ENCODE data around the gene OPHN1.
"Not testable (repeated sequence)": the region's sequence is repeated elsewhere in the genome, so short reads cannot be mapped to it uniquely, and the experiment has no call there.

Gene OPHN1

GRCh38 chrX:68411729-68412128 lies 21.6 kb downstream of the OPHN1 start:
- DNase-seq (no peak), ATAC-seq (no peak)
- no peak overlapping the region for H3K4me3 Mint-ChIP-seq
- no peaks in the 10 kb centered on the region for H3K9me3 Mint-ChIP-seq
- no peaks in the 10 kb centered on the region for H3K4me1 Mint-ChIP-seq
- no peaks in the 10 kb centered on the region for H3K36me3 Mint-ChIP-seq (ENCODE audit: low read depth)
- no peaks in the 10 kb centered on the region for H3K27me3 Mint-ChIP-seq
- no peak overlapping the region for H3K27ac Mint-ChIP-seq

DNA sequence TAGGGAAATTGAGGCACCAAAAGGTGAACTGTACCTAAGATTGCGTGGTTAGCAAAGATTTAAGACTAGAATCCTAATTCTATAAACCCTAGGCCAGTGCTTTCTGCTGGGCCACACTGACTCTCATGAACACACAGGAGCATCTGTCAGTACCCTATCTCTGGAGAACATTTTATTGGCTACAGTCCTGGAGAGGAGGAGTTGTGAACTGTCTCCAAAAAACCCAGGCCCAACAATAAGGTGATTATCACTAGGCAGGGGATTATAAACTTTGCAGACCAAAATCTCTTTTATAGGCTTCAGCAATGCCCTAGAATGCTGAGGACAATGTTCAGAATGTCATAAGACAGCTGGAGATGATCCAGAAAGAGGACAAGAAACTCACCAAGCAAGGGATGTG lies 24.1 kb downstream of the OPHN1 start:
- Mint-ChIP-seq H3K27me3 (no peaks in the 10 kb centered on the region), H3K4me3 (no peak overlapping the region), H3K4me1 (no peaks in the 10 kb centered on the region), H3K9me3 (no peaks in the 10 kb centered on the region), H3K27ac (no peak overlapping the region), H3K36me3 (ENCODE audit: low read depth) (no peaks in the 10 kb centered on the region)
- ATAC-seq, result no peak
- DNase-seq, result no peak

GRCh38 chrX:68403522-68403921 lies 29.8 kb downstream of the OPHN1 start:
- ATAC-seq, result no peak
- no peaks in the 10 kb centered on the region for H3K27me3 Mint-ChIP-seq

GRCh38 chrX:68403038-68403437 lies 30.3 kb downstream of the OPHN1 start:
- Mint-ChIP-seq H3K36me3 (ENCODE audit: low read depth) (no peaks in the 10 kb centered on the region), H3K27ac (no peak overlapping the region), H3K27me3 (no peaks in the 10 kb centered on the region), H3K4me1 (no peaks in the 10 kb centered on the region), H3K9me3 (no peaks in the 10 kb centered on the region), H3K4me3 (no peak overlapping the region)
- ATAC-seq (no peak), DNase-seq (no peak)

More at GRCh38 chrX:68403522-68403921, 29.8 kb downstream of the OPHN1 start:
- Mint-ChIP-seq H3K4me1 (no peaks in the 10 kb centered on the region), H3K4me3 (no peak overlapping the region), H3K9me3 (no peaks in the 10 kb centered on the region), H3K27ac (no peak overlapping the region), H3K36me3 (ENCODE audit: low read depth) (no peaks in the 10 kb centered on the region)
- no peak for DNase-seq

- Mint-ChIP-seq H3K4me3 (no peak overlapping the region), H3K27ac (no peak overlapping the region), H3K27me3 (no peaks in the 10 kb centered on the region), H3K36me3 (ENCODE audit: low read depth) (no peaks in the 10 kb centered on the region), H3K9me3 (no peaks in the 10 kb centered on the region), H3K4me1 (no peaks in the 10 kb centered on the region)
- ATAC-seq (no peak), DNase-seq (no peak)
Measured at GRCh38 chrX:68402094-68402493, 31.2 kb downstream of the OPHN1 start.

- no peaks in the 10 kb centered on the region for H3K27me3 Mint-ChIP-seq
- H3K9me3 Mint-ChIP-seq, result no peaks in the 10 kb centered on the region
- no peak for ATAC-seq
- H3K4me1 Mint-ChIP-seq, result no peaks in the 10 kb centered on the region
- H3K27ac Mint-ChIP-seq, result no peak overlapping the region
- no peak overlapping the region for H3K4me3 Mint-ChIP-seq
- H3K36me3 Mint-ChIP-seq (ENCODE audit: low read depth), result no peaks in the 10 kb centered on the region
- DNase-seq, result no peak
Measured at GRCh38 chrX:68398291-68398690, 35.0 kb downstream of the OPHN1 start.

DNA sequence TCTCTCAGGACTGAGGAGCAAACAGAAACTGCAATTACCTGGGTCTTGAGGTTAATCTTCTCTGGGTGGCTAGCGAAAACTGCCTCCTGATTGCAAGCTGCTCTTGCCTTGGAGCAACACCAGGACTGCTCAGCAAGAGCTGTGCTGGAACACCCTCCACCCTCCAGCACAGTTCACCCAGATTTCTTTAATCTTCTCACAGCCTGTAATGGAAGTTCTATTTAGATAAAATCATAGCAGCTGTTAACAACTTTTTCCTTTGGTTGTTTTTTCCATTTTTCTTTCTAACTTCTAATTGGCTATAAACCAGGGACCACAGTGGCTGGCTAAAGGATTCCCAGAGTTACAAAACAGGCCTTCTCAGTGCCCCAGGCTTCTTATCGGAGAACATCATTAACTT lies 36.3 kb downstream of the OPHN1 start:
- DNase-seq, result no peak
- ATAC-seq, result no peak
- no peaks in the 10 kb centered on the region for H3K36me3 Mint-ChIP-seq (ENCODE audit: low read depth)

GRCh38 chrX:68389419-68389960 lies 43.8 kb downstream of the OPHN1 start:
- not testable (repeated sequence) for H3K36me3 Mint-ChIP-seq (ENCODE audit: low read depth); ATAC-seq; H3K4me3 Mint-ChIP-seq; H3K9me3 Mint-ChIP-seq; H3K27me3 Mint-ChIP-seq; H3K27ac Mint-ChIP-seq; DNase-seq; H3K4me1 Mint-ChIP-seq

More for the DNA sequence above, 36.3 kb downstream of the OPHN1 start:
- Mint-ChIP-seq H3K27ac (no peak overlapping the region), H3K4me1 (no peaks in the 10 kb centered on the region), H3K9me3 (no peaks in the 10 kb centered on the region), H3K27me3 (no peaks in the 10 kb centered on the region), H3K4me3 (no peak overlapping the region)

GRCh38 chrX:68387776-68388175 lies 45.5 kb downstream of the OPHN1 start:
- ATAC-seq, result no peak
- peaks cover 3% of the 10 kb centered on the region for H3K27me3 Mint-ChIP-seq
- DNase-seq, result no peak
- H3K4me3 Mint-ChIP-seq, result no peak overlapping the region
- H3K36me3 Mint-ChIP-seq (ENCODE audit: low read depth), result no peaks in the 10 kb centered on the region
- H3K27ac Mint-ChIP-seq, result no peak overlapping the region
- no peaks in the 10 kb centered on the region for H3K4me1 Mint-ChIP-seq
- H3K9me3 Mint-ChIP-seq, result no peaks in the 10 kb centered on the region

DNA sequence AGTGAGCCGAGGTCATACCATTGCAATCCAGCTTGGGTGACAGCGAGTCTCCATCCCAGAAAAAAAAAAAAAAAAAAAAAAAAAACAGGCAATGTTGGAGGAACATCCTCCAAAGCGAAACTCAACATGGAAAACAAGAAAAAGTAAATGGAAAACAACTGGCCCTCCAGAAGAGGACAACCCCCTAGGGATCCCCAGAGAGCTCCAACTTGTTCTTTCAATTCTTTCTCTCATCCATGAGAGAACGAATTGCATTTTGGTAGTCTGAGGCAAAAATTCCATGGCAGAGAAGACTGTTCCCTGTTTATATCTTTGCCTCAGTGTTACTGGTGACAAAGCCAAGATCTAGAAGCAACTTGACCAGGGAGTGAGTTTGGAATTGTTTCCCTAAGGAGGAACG lies 49.8 kb downstream of the OPHN1 start:
- H3K4me1 Mint-ChIP-seq, result no peaks in the 10 kb centered on the region
- no peak overlapping the region for H3K27ac Mint-ChIP-seq
- peaks cover 3% of the 10 kb centered on the region for H3K27me3 Mint-ChIP-seq
- H3K9me3 Mint-ChIP-seq, result no peaks in the 10 kb centered on the region
- DNase-seq (no peak), ATAC-seq (no peak)
- H3K36me3 Mint-ChIP-seq (ENCODE audit: low read depth), result no peaks in the 10 kb centered on the region
- no peak overlapping the region for H3K4me3 Mint-ChIP-seq

DNA sequence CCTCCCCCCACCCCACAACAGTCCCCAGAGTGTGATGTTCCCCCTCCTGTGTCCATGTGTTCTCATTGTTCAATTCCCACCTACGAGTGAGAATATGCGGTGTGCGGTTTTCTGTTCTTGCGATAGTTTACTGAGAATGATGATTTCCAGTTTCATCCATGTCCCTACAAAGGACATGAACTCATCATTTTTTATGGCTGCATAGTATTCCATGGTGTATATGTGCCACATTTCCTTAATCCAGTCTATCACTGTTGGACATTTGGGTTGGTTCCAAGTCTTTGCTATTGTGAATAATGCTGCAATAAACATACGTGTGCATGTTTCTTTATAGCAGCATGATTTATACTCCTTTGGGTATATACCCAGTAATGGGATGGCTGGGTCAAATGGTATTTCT lies 55.7 kb downstream of the OPHN1 start:
- not testable (repeated sequence) for H3K4me1 Mint-ChIP-seq; H3K36me3 Mint-ChIP-seq (ENCODE audit: low read depth); H3K4me3 Mint-ChIP-seq; DNase-seq; H3K9me3 Mint-ChIP-seq; H3K27ac Mint-ChIP-seq; H3K27me3 Mint-ChIP-seq; ATAC-seq

GRCh38 chrX:68376373-68376772 lies 56.9 kb downstream of the OPHN1 start:
- H3K9me3 Mint-ChIP-seq, result no peaks in the 10 kb centered on the region
- DNase-seq (no peak), ATAC-seq (no peak)
- no peaks in the 10 kb centered on the region for H3K4me1 Mint-ChIP-seq
- no peaks in the 10 kb centered on the region for H3K27me3 Mint-ChIP-seq
- no peak overlapping the region for H3K4me3 Mint-ChIP-seq
- H3K27ac Mint-ChIP-seq, result no peak overlapping the region
- H3K36me3 Mint-ChIP-seq (ENCODE audit: low read depth), result no peaks in the 10 kb centered on the region

DNA sequence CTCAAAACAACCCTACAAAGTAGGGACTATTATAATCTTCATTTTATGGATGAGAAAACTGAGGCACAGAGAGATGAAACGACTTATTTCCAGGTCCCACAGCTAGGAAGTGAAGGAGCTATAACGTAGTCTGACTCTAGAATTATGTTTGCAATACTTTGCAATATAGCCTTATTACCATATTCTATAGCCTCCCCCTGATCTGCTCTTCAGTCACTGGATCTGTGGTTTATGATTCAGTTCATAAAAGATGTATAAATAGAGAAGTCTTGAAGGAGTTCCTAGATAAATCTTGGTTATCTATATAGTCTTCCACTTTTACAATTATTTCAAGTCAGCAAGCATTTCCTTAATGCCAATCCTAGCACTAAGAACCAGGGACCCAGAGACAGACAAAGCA lies 57.5 kb downstream of the OPHN1 start:
- Mint-ChIP-seq H3K27me3 (no peaks in the 10 kb centered on the region), H3K9me3 (no peaks in the 10 kb centered on the region), H3K27ac (no peak overlapping the region), H3K36me3 (ENCODE audit: low read depth) (no peaks in the 10 kb centered on the region), H3K4me3 (no peak overlapping the region), H3K4me1 (no peaks in the 10 kb centered on the region)
- no peak for ATAC-seq
- DNase-seq, result no peak

GRCh38 chrX:68372665-68373064 lies 60.6 kb downstream of the OPHN1 start:
- Mint-ChIP-seq H3K9me3 (no peaks in the 10 kb centered on the region), H3K27ac (no peak overlapping the region), H3K4me1 (no peaks in the 10 kb centered on the region), H3K4me3 (no peak overlapping the region), H3K36me3 (ENCODE audit: low read depth) (no peaks in the 10 kb centered on the region), H3K27me3 (no peaks in the 10 kb centered on the region)
- DNase-seq (no peak), ATAC-seq (no peak)

GRCh38 chrX:68369559-68369958 lies 63.7 kb downstream of the OPHN1 start:
- ATAC-seq, result no peak
- Mint-ChIP-seq H3K27me3 (no peaks in the 10 kb centered on the region), H3K4me3 (no peak overlapping the region), H3K27ac (no peak overlapping the region), H3K9me3 (no peaks in the 10 kb centered on the region), H3K36me3 (ENCODE audit: low read depth) (no peaks in the 10 kb centered on the region), H3K4me1 (no peaks in the 10 kb centered on the region)
- no peak for DNase-seq

DNA sequence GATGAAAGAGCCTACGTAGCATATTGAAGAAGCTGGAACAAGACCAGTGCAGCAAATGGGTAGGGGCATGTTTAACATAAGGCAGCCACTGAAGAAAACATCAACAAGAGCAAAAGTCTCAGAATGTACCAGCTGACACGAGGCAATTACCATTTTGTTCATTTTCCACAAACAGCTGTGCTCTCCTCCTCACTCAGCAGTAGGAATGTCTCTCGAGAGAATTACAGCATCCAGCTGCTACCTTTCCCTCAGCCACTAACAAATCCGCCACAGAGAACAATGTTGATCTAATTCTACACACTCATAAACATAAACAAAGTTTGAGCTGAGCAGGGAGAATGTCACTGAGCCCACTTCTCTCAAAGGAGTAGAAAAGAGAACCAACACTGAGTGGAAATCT lies 68.0 kb downstream of the OPHN1 start:
- Mint-ChIP-seq H3K27me3 (no peaks in the 10 kb centered on the region), H3K9me3 (no peaks in the 10 kb centered on the region), H3K36me3 (ENCODE audit: low read depth) (no peaks in the 10 kb centered on the region), H3K27ac (no peak overlapping the region), H3K4me3 (no peak overlapping the region), H3K4me1 (no peaks in the 10 kb centered on the region)
- ATAC-seq (no peak), DNase-seq (no peak)
